Psoas muscle (tissue), 8 donors: ENCODE results near the gene ITM2C. TPM values are rescaled to one million over a fixed set of nuclear protein-coding genes. Genes with fewer than 3 reads are reported as not detected.

Source experiments
- ATAC-seq, 4 donors: fragments of 200-7000 bp; cut with Tn5 transposase; one replicate each; pipeline ENCODE4 v1.9.1; 2020; ENCODE audit warnings: moderate library complexity in 3 of 4, mild to moderate bottlenecking in 2 of 4
- DNase-seq, 2 donors: peaks; one replicate each; pipeline ENCODE4 v3.0.0-alpha.2; 2020
- H3K27ac ChIP-seq: fragments of 200-600 bp; one replicate; pipeline ENCODE4 v1.8.0; 2022
- H3K27me3 ChIP-seq, 3 donors: fragments of 200-600 bp in 1 of 3; one replicate each; pipeline versions ENCODE4 v1.6.1 to v1.8.0; 2013 to 2022; ENCODE audit warnings: low read length in 2 of 3, mild to moderate bottlenecking in 2 of 3, moderate library complexity in 1 of 3; ENCODE audit not compliant: insufficient read depth in 3 of 3
- H3K36me3 ChIP-seq, 2 donors: fragments of 200-600 bp in 1 of 2; one replicate each; pipeline versions ENCODE4 v1.6.1 to v1.8.0; 2013 to 2022; ENCODE audit warnings: low read depth in 1 of 2, mild to moderate bottlenecking in 1 of 2, moderate library complexity in 1 of 2; ENCODE audit not compliant: insufficient read depth in 1 of 2
- H3K4me1 ChIP-seq: fragments of 200-600 bp; one replicate; pipeline ENCODE4 v1.8.0; 2022
- H3K4me3 ChIP-seq: fragments of 200-600 bp; one replicate; pipeline ENCODE4 v1.8.0; 2022; ENCODE audit warnings: mild to moderate bottlenecking
- H3K9me3 ChIP-seq: fragments of 200-600 bp; one replicate; pipeline ENCODE4 v1.8.0; 2022
- WGBS, 3 donors: extraction: QIAGEN DNeasy Blood & Tissue Kit; methylation state at CpG; one replicate each; pipeline versions ENCODE4 v1.1.6 to v1.1.7; 2013; 5-methylcytosine and 5-hydroxymethylcytosine counted together
- intact Hi-C, 2 donors: fragments of 100-400 bp; cut with DNase I; formaldehyde crosslinking; loops; one replicate each; pipeline versions ENCODE4 v1.11.0 to v1.14.2; 2022
- polyA plus RNA-seq, 3 donors: library from polyadenylated mRNA; stranded (reverse); fragments of 200-250 nt; gene quantifications; one replicate each; pipeline ENCODE4 v1.2.3, GENCODE V29; 2013
- total RNA-seq, 4 donors: library from RNA; stranded (reverse); fragmentation: NEBNext Ultra II Directional in 2 of 4; extraction: Animal tissue kit (Norgen Biotek cat#: 25700) in 2 of 4; gene quantifications; one replicate each; pipeline versions ENCODE4 v1.2.1 to v1.2.4, GENCODE V29; 2021 to 2023
- TF ChIP-seq, protein P1 (sequence below): fragments of 200-600 bp; IDR thresholded peaks from one replicate; pipeline ENCODE4 v1.8.0; 2022; ENCODE audit warnings: antibody characterized with exemption
- donor health status: healthy with polysubstance abuse.
- donor health status: DM: no; HTN: no; CAD: no; lungs with moderate emphysema.
- donor health status: Bipolar disorder and iron deficiency.
- donor health status: healthy.
- donor health status: DM: yes; HTN: yes; CAD: no.
- donor health status: DM: no; HTN: no; CAD: no.
- donor health status: DM: no; HTN: no; CAD: no.
- donor health status: DM: yes; HTN: yes; CAD: no.

The ITM2C gene
- total and polyA plus RNA-seq, 7 donors: 9.0 to 20.3 (median 11.5) TPM

GRCh38 chr2:230821261-230821990 is 43.3 kb upstream of the ITM2C start:
- no peak for DNase-seq
- Histone ChIP-seq H3K4me1 (no peaks in the 10 kb centered on the region), H3K4me3 (no peak overlapping the region), H3K27ac (no peak overlapping the region), H3K27me3 (peaks cover 0 to 5% (median 0%) of the 10 kb centered on the region in 3 donors), H3K36me3 (peaks cover 2 to 37% of the 10 kb centered on the region in 2 donors), H3K9me3 (no peaks in the 10 kb centered on the region)
- peak in 3 of 4 donors; percentile 3 to 28 (median 14) for ATAC-seq
- 53 to 72% (median 56%) methylated on average over 18 of the region's 18 CpGs for WGBS, 3 donors
- intact Hi-C loops: no loop called here
- TF ChIP-seq, protein P1, sequence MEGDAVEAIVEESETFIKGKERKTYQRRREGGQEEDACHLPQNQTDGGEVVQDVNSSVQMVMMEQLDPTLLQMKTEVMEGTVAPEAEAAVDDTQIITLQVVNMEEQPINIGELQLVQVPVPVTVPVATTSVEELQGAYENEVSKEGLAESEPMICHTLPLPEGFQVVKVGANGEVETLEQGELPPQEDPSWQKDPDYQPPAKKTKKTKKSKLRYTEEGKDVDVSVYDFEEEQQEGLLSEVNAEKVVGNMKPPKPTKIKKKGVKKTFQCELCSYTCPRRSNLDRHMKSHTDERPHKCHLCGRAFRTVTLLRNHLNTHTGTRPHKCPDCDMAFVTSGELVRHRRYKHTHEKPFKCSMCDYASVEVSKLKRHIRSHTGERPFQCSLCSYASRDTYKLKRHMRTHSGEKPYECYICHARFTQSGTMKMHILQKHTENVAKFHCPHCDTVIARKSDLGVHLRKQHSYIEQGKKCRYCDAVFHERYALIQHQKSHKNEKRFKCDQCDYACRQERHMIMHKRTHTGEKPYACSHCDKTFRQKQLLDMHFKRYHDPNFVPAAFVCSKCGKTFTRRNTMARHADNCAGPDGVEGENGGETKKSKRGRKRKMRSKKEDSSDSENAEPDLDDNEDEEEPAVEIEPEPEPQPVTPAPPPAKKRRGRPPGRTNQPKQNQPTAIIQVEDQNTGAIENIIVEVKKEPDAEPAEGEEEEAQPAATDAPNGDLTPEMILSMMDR: no peak

DNA sequence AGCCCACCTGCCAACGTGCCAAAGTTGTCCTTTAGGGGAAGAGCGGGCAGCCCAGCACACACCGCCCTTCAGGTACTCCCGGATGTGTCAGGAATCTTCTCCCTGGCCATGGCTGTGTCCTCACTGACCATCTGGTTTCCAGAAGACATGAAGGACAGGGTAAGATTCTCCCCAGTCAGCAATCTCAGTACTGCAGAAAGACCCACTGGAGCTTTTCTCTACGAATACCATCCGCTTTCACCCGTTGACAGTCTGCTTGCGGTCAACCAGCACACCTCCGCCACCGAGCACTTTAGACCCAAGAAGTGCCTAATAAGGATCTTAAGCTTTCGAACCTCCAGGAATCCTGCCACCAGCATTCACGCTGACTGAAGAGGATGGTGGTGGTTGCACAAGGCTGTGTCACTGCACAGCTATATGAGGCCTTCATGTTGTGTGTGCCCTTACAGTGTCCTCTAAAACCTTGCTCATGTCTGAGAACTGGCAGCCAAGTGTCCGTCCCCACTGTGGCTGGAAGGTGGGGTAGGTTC is 42.7 kb upstream of the ITM2C start:
- Histone ChIP-seq H3K27me3 (peaks cover 0 to 10% (median under 1%) of the 10 kb centered on the region in 3 donors), H3K27ac (no peak overlapping the region), H3K4me3 (no peak overlapping the region), H3K36me3 (peaks cover 2 to 31% of the 10 kb centered on the region in 2 donors), H3K9me3 (no peaks in the 10 kb centered on the region), H3K4me1 (no peaks in the 10 kb centered on the region)
- ATAC-seq (peak in 3 of 4 donors; percentile 27 to 29 (median 29)), DNase-seq (no peak)
- WGBS, 3 donors: 87 to 89% (median 88%) methylated on average over 13 of the region's 13 CpGs
- intact Hi-C loops: no loop called here
- TF ChIP-seq, protein P1: no peak

- peak; percentile 14 to 55 (median 48) for ATAC-seq
- H3K4me3 ChIP-seq: no peak overlapping the region
- WGBS, 3 donors: 31 to 48% (median 38%) methylated on average over 10 of the region's 10 CpGs
- TF ChIP-seq, protein P1: no peak
- intact Hi-C loops: no loop called here
- H3K4me1 ChIP-seq: no peaks in the 10 kb centered on the region
- H3K27me3 ChIP-seq: peaks cover 0 to 23% (median 6%) of the 10 kb centered on the region in 3 donors
- H3K9me3 ChIP-seq: no peaks in the 10 kb centered on the region
- DNase-seq: no peak
- no peak overlapping the region for H3K27ac ChIP-seq
- peaks cover 0 to 18% of the 10 kb centered on the region in 2 donors for H3K36me3 ChIP-seq
Observed at GRCh38 chr2:230823264-230823964, 41.3 kb upstream of the ITM2C start.

DNA sequence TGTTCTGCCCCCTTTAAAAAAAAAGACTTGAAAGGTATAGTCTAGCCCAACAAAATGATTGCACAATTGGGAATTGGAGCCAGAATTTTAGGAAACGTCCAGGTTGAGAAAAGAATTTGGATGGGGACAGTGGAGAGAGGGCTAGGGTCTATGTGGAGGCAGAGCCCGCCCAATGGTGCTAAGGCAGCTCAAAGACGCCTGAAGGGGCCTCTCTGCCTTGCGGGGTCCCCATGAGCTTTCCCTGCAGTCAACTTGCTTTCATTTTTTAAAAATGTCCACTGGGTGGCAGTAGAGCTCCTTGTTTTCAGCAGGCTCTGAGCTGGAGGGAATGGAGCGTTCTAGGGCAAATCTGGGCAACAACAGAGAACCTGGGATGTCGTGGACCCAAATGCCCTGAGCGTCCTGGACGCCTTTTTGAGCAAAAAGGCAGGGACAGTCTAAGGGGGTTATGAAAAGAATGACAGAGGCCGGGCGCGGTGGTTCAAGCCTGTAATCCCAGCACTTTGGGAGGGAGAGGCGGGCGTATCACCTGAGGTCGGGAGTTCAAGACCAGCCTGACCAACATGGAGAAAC is 40.2 kb upstream of the ITM2C start:
- Histone ChIP-seq H3K4me3 (peak overlapping the region; percentile 39), H3K4me1 (no peaks in the 10 kb centered on the region), H3K27me3 (peaks cover 0 to 30% (median 10%) of the 10 kb centered on the region in 3 donors), H3K36me3 (peaks cover 0 to 7% of the 10 kb centered on the region in 2 donors), H3K9me3 (no peaks in the 10 kb centered on the region), H3K27ac (no peak overlapping the region)
- TF ChIP-seq, protein P1: peak; percentile 70
- 19 to 25% (median 22%) methylated on average over 14 of the region's 14 CpGs for WGBS, 3 donors
- peak in 1 of 2 donors; percentile 24 for DNase-seq
- ATAC-seq: peak; percentile 66 to 85 (median 72)
- intact Hi-C loops: loop anchor here (1.0 kb wide), 1 partner anchor 163 kb away; no protein-coding TSS in a partner anchor
